B cell (primary cell): ENCODE results near the gene USP33. TPM values are rescaled to one million over a fixed set of nuclear protein-coding genes. Genes with fewer than 3 reads are reported as not detected.

ENCODE experiments used
- ATAC-seq: fragments of 200-7000 bp; cut with Tn5 transposase; one replicate; pipeline ENCODE4 v1.10.0; 2021; ENCODE audit warnings: low read depth, mild to moderate bottlenecking, moderate number of reproducible peaks, moderate library complexity
- CTCF ChIA-PET: fragments of 350-600 bp; sonication (Branson Sonifier 250); formaldehyde crosslinking; loops from one replicate; lab custom pipeline; 2021; ENCODE audit warnings: antibody characterized with exemption, inconsistent platforms; lab: Charles Lee
- POLR2A ChIA-PET: fragments of 350-600 bp; sonication (Branson Sonifier 250); formaldehyde crosslinking; loops from one replicate; lab custom pipeline; 2021; ENCODE audit warnings: antibody characterized with exemption; lab: Charles Lee
- DNase-seq: peaks from one replicate; pipeline ENCODE4 v3.0.0; 2013
- H2AFZ ChIP-seq: 2 replicates; pipeline ENCODE4 v1.6.1; 2012; ENCODE audit warnings: mild to moderate bottlenecking, low read depth, low read length; ENCODE audit not compliant: insufficient read depth, poor library complexity, severe bottlenecking
- H3K27ac ChIP-seq, 2 donors: 1 replicate in 1 of 2; 2 replicates in 1 of 2; pipeline ENCODE4 v1.5.1; 2012 to 2013; ENCODE audit warnings: low read length in 2 of 2, mild to moderate bottlenecking in 2 of 2, moderate library complexity in 1 of 2
- H3K27me3 ChIP-seq, 4 experiments: fragments of 200-600 bp in 1 of 4; sonication (generic) in 1 of 4; replicated peaks in 1 of 4; 1 replicate in 2 of 4; 2 replicates in 2 of 4; pipeline versions ENCODE4 v1.6.1 to v1.7.0; 2013 to 2016; ENCODE audit warnings: low read length in 3 of 4, mild to moderate bottlenecking in 2 of 4, mixed read lengths in 1 of 4, moderate library complexity in 1 of 4; ENCODE audit not compliant: insufficient read depth in 4 of 4, control insufficient read depth in 3 of 4; ENCODE audit errors: control extremely low read depth in 1 of 4
- H3K36me3 ChIP-seq, 2 experiments: replicated peaks in 1 of 2; 1 replicate in 1 of 2; 2 replicates in 1 of 2; pipeline versions ENCODE4 v1.6.1 to v1.7.1; 2013; ENCODE audit warnings: low read length in 1 of 2; ENCODE audit not compliant: insufficient read depth in 2 of 2, control insufficient read depth in 1 of 2; ENCODE audit errors: control extremely low read depth in 1 of 2, extremely low read depth in 1 of 2
- H3K4me1 ChIP-seq, 2 donors: fragments of 200-600 bp in 1 of 2; sonication (generic) in 1 of 2; 1 replicate in 1 of 2; 2 replicates in 1 of 2; pipeline versions ENCODE4 v1.5.1 to v1.6.1; 2013 to 2017; ENCODE audit warnings: low read length in 2 of 2; ENCODE audit not compliant: control insufficient read depth in 2 of 2, insufficient read depth in 2 of 2
- H3K4me2 ChIP-seq: replicated peaks from 2 replicates; pipeline ENCODE3; 2012; ENCODE audit warnings: mild to moderate bottlenecking, low read depth, low read length; ENCODE audit not compliant: poor library complexity, severe bottlenecking
- H3K4me3 ChIP-seq, 5 experiments: fragments of 200-600 bp in 1 of 5; sonication (generic) in 1 of 5; 1 replicate in 3 of 5; 2 replicates in 2 of 5; pipeline versions ENCODE4 v1.5.1 to v1.7.0; 2011 to 2016; ENCODE audit warnings: low read length in 4 of 5, mild to moderate bottlenecking in 4 of 5, low read depth in 2 of 5, control low read depth in 1 of 5, moderate library complexity in 1 of 5; ENCODE audit not compliant: insufficient read depth in 1 of 5; ENCODE audit errors: control extremely low read depth in 1 of 5, extremely low read depth in 1 of 5
- H3K79me2 ChIP-seq: fragments of 200-600 bp; sonication (generic); one replicate; pipeline ENCODE4 v1.6.0; 2016; ENCODE audit warnings: low read length; ENCODE audit not compliant: control insufficient read depth, insufficient read depth
- H3K9ac ChIP-seq: fragments of 200-600 bp; sonication (generic); 2 replicates; pipeline ENCODE4 v1.6.1; 2017; ENCODE audit warnings: mild to moderate bottlenecking, low read length, moderate library complexity
- H3K9me3 ChIP-seq, 3 donors: one replicate each; pipeline versions ENCODE4 v1.6.1 to v1.7.1; 2013; ENCODE audit warnings: low read length in 2 of 3; ENCODE audit not compliant: control insufficient read depth in 2 of 3, insufficient read depth in 1 of 3; ENCODE audit errors: control extremely low read depth in 1 of 3
- H4K20me1 ChIP-seq: 2 replicates; pipeline ENCODE4 v1.6.0; 2012; ENCODE audit warnings: mild to moderate bottlenecking, low read length; ENCODE audit not compliant: insufficient read depth, control insufficient read depth, poor library complexity, severe bottlenecking
- H3K27ac Mint-ChIP-seq: one replicate; pipeline ENCODE4 v1.8.0; 2021; ENCODE audit warnings: mixed read lengths
- H3K27me3 Mint-ChIP-seq: one replicate; pipeline ENCODE4 v1.8.0; 2021; ENCODE audit warnings: mixed read lengths
- H3K4me1 Mint-ChIP-seq: one replicate; pipeline ENCODE4 v1.8.0; 2021; ENCODE audit warnings: mixed read lengths
- H3K4me3 Mint-ChIP-seq: one replicate; pipeline ENCODE4 v1.8.0; 2021; ENCODE audit warnings: mixed read lengths
- H3K9me3 Mint-ChIP-seq: one replicate; pipeline ENCODE4 v1.8.0; 2022; ENCODE audit warnings: mixed read lengths; ENCODE audit not compliant: insufficient read depth
- EZH2 ChIP-seq: IDR thresholded peaks from 2 replicates; pipeline ENCODE4 v1.6.1; 2012; ENCODE audit warnings: borderline replicate concordance, low read depth, mild to moderate bottlenecking, moderate library complexity, low read length; ENCODE audit not compliant: insufficient read depth, poor library complexity, severe bottlenecking
- WGBS: methylation state at CpG from one replicate; pipeline ENCODE4 v1.1.5; 2013; ENCODE audit warnings: missing lambda C conversion rate; ENCODE audit not compliant: insufficient coverage; 5-methylcytosine and 5-hydroxymethylcytosine counted together
- intact Hi-C: fragments of 100-400 bp; cut with micrococcal nuclease; formaldehyde crosslinking; loops from one replicate; pipeline ENCODE4 v1.10.0; 2022
- polyA plus RNA-seq: library from polyadenylated mRNA; depleted of rRNA; stranded (reverse); fragments of >200 nt; gene quantifications from 2 replicates; pipeline ENCODE4 v1.2.3, GENCODE V29; 2012
- total RNA-seq, 2 donors: library from RNA; stranded (reverse); fragments of 120-200 nt in 1 of 2; gene quantifications; 1 replicate in 1 of 2; 2 replicates in 1 of 2; pipeline versions ENCODE4 v1.2.3 to v1.2.4, GENCODE V29; 2013 to 2022
- TF ChIP-seq, protein P1 (sequence below): fragments of 200-600 bp; IDR thresholded peaks from one replicate; pipeline ENCODE4 v1.8.0; 2022; ENCODE audit warnings: antibody characterized with exemption, mild to moderate bottlenecking

The USP33 gene
- total and polyA plus RNA-seq, 2 donors (not counting 1 experiment from before 2014, with no cell fraction given), result 24.8 to 83.4 TPM

DNA sequence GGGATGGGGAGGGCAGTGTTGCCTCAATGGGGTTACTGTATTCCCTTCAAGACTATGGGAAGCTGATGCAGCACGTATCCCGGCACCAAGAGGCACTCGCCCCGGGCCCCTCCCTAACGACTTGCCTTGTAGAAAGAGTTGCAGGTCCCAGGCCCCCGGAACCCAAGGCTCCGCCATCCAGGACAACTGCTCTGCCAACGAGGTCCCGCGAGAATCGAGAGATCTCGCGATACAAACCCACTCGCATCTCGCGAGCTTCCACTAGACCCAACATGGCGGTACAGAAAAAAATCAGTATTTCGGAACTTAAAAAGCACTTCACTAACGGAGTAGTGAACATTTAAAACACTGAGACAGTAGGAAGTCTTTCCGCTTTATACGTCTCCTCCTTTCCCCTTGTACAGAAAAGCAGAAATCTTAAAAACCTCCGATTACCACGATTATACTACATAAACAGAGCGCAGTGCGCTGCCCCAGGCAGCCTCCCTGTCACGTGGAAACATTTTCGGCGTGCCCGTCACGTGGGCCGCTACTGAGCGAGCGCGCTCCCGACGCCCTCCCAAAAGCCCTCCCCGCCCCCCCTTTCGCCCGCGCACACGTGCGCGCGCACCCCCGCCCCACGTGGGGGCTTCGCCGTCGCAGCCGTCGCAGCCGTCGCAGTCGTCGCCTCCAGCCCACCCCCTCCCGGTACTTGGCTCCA is 77.0 kb downstream of the USP33 start, which contains the start of gene ZZZ3:
Gene ZZZ3 (minus strand): TSS at position 199 of the 700 bp plus-strand sequence. CDS start 49,304 bp downstream, outside the sequence.
- POLR2A ChIA-PET, result interaction anchor here (0.7 to 2.0 kb wide), 4 partner anchors 96 to 298 kb away, joined by 6 to 23 read pairs (median 10); partner anchors contain the start of genes FUBP1 and MIGA1
- Mint-ChIP-seq H3K4me3 (peak within 1 kb of the TSS; percentile 90), H3K27ac (peak within 1 kb of the TSS; percentile 95), H3K4me1 (peaks cover 42% of the 10 kb centered on the region), H3K27me3 (no peaks in the 10 kb centered on the region), H3K9me3 (no peaks in the 10 kb centered on the region)
- Histone ChIP-seq H2AFZ (peak within 1 kb of the TSS; percentile 88), H3K36me3 (no peaks in the 10 kb centered on the region), H4K20me1 (peaks cover 11% of the 10 kb centered on the region), H3K4me2 (peak within 1 kb of the TSS; percentile 72), H3K9me3 (no peaks in the 10 kb centered on the region), H3K27me3 (no peaks in the 10 kb centered on the region), H3K4me1 (peaks cover 16 to 27% of the 10 kb centered on the region in 2 donors), H3K79me2 (peaks cover 42% of the 10 kb centered on the region), H3K9ac (peak within 1 kb of the TSS; percentile 89), H3K27ac (peak within 1 kb of the TSS; percentile 89 to 98), H3K4me3 (peak within 1 kb of the TSS; percentile 60 to 98 (median 83))
- DNase-seq (peak; percentile 99), ATAC-seq (peak; percentile 62)
- TF ChIP-seq, protein P1, sequence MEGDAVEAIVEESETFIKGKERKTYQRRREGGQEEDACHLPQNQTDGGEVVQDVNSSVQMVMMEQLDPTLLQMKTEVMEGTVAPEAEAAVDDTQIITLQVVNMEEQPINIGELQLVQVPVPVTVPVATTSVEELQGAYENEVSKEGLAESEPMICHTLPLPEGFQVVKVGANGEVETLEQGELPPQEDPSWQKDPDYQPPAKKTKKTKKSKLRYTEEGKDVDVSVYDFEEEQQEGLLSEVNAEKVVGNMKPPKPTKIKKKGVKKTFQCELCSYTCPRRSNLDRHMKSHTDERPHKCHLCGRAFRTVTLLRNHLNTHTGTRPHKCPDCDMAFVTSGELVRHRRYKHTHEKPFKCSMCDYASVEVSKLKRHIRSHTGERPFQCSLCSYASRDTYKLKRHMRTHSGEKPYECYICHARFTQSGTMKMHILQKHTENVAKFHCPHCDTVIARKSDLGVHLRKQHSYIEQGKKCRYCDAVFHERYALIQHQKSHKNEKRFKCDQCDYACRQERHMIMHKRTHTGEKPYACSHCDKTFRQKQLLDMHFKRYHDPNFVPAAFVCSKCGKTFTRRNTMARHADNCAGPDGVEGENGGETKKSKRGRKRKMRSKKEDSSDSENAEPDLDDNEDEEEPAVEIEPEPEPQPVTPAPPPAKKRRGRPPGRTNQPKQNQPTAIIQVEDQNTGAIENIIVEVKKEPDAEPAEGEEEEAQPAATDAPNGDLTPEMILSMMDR, result no peak
- TF ChIP-seq EZH2, result no peak
- intact Hi-C loops, result loop anchor here (1.0 to 5.0 kb wide), 7 partner anchors 77 to 1960 kb away; partner anchors contain the start of genes ACADM, DNAJB4, FUBP1 and MIGA1
- CTCF ChIA-PET, result interaction anchor here (0.8 to 1.5 kb wide), 4 partner anchors 8 to 432 kb away, joined by 3 read pairs; no protein-coding TSS in a partner anchor
- under 1% methylated on average over 36 of the region's 56 CpGs for WGBS

DNA sequence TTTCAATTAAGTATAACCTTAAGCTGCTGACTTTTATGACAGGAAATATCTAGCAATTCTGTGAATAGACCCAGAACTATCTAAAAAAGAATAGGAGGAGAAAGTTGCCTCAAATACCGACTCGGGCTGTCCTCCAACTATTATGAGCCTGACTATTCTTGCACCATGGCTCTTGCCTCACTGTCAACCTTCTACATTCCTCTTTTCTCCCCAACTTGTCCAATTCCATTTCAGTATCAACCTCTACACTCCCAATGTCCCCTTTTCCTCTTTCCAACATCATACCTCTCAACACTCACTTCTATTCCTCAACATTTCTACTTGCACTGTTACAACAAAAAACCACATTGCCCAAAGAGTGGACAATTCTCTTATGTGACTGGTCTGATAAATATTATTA is 79.5 kb downstream of the USP33 start:
- intact Hi-C loops, result loop anchor here (5.0 kb wide), 1 partner anchor 1958 kb away; the partner anchor contains the start of gene ACADM
- Histone ChIP-seq H3K9me3 (no peaks in the 10 kb centered on the region), H3K4me3 (no peak overlapping the region), H3K4me1 (peaks cover 16 to 27% of the 10 kb centered on the region in 2 donors), H3K27me3 (no peaks in the 10 kb centered on the region), H3K27ac (no peak overlapping the region), H3K4me2 (no peak overlapping the region), H2AFZ (no peak overlapping the region), H3K36me3 (no peaks in the 10 kb centered on the region), H3K79me2 (peaks cover 65% of the 10 kb centered on the region), H4K20me1 (peaks cover 28% of the 10 kb centered on the region), H3K9ac (no peak overlapping the region)
- no peak overlapping the region for H3K4me3 Mint-ChIP-seq
- ATAC-seq (no peak), DNase-seq (no peak)
- TF ChIP-seq, protein P1, result no peak
- no peak for TF ChIP-seq EZH2
- no peaks in the 10 kb centered on the region for H3K9me3 Mint-ChIP-seq
- no peak overlapping the region for H3K27ac Mint-ChIP-seq
- WGBS, result 87% methylated on average over 2 of the region's 2 CpGs
- POLR2A ChIA-PET, result no interaction called here
- no peaks in the 10 kb centered on the region for H3K27me3 Mint-ChIP-seq
- H3K4me1 Mint-ChIP-seq, result peaks cover 46% of the 10 kb centered on the region
- CTCF ChIA-PET, result no interaction called here
